Measurements from ENCODE around the gene STOML1.

DNA sequence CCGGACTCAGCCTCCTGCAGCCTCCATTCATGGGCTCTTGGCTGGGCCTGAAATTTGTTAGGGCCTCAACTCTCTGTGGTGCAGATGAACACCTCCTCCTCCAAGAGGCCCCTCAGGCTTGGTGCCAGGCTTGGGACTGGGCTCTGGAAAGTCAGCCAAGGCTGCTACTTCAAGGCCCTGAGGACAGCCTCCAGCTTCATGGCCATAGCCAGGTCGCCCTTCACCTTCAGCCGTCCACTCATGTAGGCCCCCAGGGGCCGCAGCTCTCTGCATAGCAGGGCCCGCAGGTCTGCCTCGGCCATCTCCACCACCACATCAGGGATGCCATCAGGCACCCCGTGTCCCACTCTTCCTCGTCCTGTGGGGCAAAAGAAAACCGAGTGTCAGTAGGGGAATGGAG lies 8.3 kb downstream of the STOML1 start:
- TF ChIP-seq POLR2A (IDR thresholded peaks at IDR 0.05; ENCODE audit: borderline replicate concordance, extremely low read depth, insufficient read depth, insufficient read length), result no peak
- TF ChIP-seq ATF3 (IDR thresholded peaks at IDR 0.05), result no peak
- no peak for TF ChIP-seq CTCF (IDR thresholded peaks at IDR 0.05 in 2 of 3, conservative IDR thresholded peaks at IDR 0.05 in 1 of 3; ENCODE audit: borderline replicate concordance in 1 of 3, insufficient read depth in 1 of 3, low read depth in 2 of 3, low read length in 2 of 3)
- TF ChIP-seq POLR2AphosphoS5 (IDR thresholded peaks at IDR 0.05; ENCODE audit: low read depth, low read length), result no peak
- no peak for TF ChIP-seq TCF7L2 (IDR thresholded peaks at IDR 0.05; ENCODE audit: borderline replicate concordance, extremely low read depth, insufficient read depth, insufficient read length)
- TF ChIP-seq EZH2 (IDR thresholded peaks at IDR 0.05), result no peak
- TF ChIP-seq RAD21 (IDR thresholded peaks at IDR 0.05; ENCODE audit: low read depth), result no peak
- TF ChIP-seq ZNF274 (IDR thresholded peaks at IDR 0.05; ENCODE audit: low read depth, low read length), result no peak
- TF ChIP-seq EGR1 (IDR thresholded peaks at IDR 0.05; ENCODE audit: low read depth), result no peak
- TF ChIP-seq MAX (IDR thresholded peaks at IDR 0.05), result no peak

Measured in HCT116 (cell line).